Measurements from ENCODE around the gene EEF1AKMT1.
"Not testable (repeated sequence)": the region's sequence is repeated elsewhere in the genome, so short reads cannot be mapped to it uniquely, and the experiment has no call there.

EEF1AKMT1 gene

GRCh38 chr13:20776751-20777150 is 3.0 kb upstream of the EEF1AKMT1 start:
- H3K9ac ChIP-seq (ENCODE audit: low read depth, low read length): no peak overlapping the region
- no peak overlapping the region for H3K27ac ChIP-seq (ENCODE audit: low read depth, low read length)
- H3K4me1 ChIP-seq (ENCODE audit: control insufficient read depth, insufficient read depth, low read length): peaks cover 7% of the 10 kb centered on the region; the same call in 1 of the 2 replicates
- no peaks in the 10 kb centered on the region for H3K27me3 ChIP-seq (ENCODE audit: control insufficient read depth, insufficient read depth, low read length)
- no peaks in the 10 kb centered on the region for H3K9me3 ChIP-seq (ENCODE audit: control insufficient read depth, insufficient read depth, low read length)
- H3K36me3 ChIP-seq (ENCODE audit: control insufficient read depth, insufficient read depth, low read length): peaks cover 8% of the 10 kb centered on the region; the same call in 1 of the 2 replicates
- H3K4me3 ChIP-seq (ENCODE audit: low read depth, low read length): no peak overlapping the region

DNA sequence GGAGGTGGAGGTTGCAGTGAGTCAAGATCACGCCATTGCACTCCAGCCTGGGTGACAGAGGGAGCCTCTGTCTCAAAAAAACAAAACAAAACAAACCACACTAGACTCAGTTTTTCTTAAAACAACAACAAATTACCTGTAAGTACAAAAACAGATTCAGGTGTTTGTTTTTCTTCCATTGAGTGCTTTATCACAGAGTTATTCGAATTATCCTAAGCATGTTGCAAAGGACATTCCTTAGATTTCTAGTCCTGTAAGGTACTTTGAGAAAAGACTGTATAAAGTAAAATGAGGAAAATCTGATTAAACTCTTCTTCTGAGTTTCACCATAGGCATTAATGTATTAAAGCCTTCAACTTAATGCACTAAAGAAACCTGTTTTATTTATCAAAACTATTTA is 2.2 kb upstream of the EEF1AKMT1 start:
- H3K27me3 ChIP-seq (ENCODE audit: control insufficient read depth, insufficient read depth, low read length): no peaks in the 10 kb centered on the region
- no peaks in the 10 kb centered on the region for H3K36me3 ChIP-seq (ENCODE audit: control insufficient read depth, insufficient read depth, low read length)
- no peak overlapping the region for H3K9ac ChIP-seq (ENCODE audit: low read depth, low read length)
- no peak overlapping the region for H3K4me3 ChIP-seq (ENCODE audit: low read depth, low read length)
- H3K9me3 ChIP-seq (ENCODE audit: control insufficient read depth, insufficient read depth, low read length): no peaks in the 10 kb centered on the region
- no peak overlapping the region for H3K27ac ChIP-seq (ENCODE audit: low read depth, low read length)
- H3K4me1 ChIP-seq (ENCODE audit: control insufficient read depth, insufficient read depth, low read length): peaks cover 7% of the 10 kb centered on the region; the same call in 1 of the 2 replicates

DNA sequence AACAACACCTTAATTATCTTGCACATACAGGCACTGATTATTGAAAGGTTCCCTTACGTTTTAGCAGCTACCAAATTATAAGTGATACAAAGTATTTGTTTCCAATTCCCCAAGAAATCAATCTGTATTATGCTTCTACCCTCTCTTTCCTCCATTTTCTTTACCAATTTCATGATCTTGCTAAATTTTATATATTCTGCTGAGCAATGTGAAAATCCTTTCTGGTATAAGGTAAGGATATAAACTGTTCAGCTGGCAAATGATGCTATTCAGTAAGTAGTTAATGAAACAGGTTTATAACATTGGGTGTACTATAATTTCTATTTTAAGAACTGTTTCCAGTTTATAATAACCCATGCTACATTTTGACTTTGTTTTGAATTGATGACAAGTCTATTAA is 985 bp upstream of the EEF1AKMT1 start:
- H3K4me1 ChIP-seq (ENCODE audit: control insufficient read depth, insufficient read depth, low read length): peaks cover 7% of the 10 kb centered on the region; the same call in 1 of the 2 replicates
- peaks cover 4% of the 10 kb centered on the region; the same call in 1 of the 2 replicates for H3K36me3 ChIP-seq (ENCODE audit: control insufficient read depth, insufficient read depth, low read length)
- no peaks in the 10 kb centered on the region for H3K27me3 ChIP-seq (ENCODE audit: control insufficient read depth, insufficient read depth, low read length)
- no peak overlapping the region for H3K4me3 ChIP-seq (ENCODE audit: low read depth, low read length)
- H3K9ac ChIP-seq (ENCODE audit: low read depth, low read length): no peak overlapping the region
- no peaks in the 10 kb centered on the region for H3K9me3 ChIP-seq (ENCODE audit: control insufficient read depth, insufficient read depth, low read length)
- no peak overlapping the region for H3K27ac ChIP-seq (ENCODE audit: low read depth, low read length)

- H3K36me3 ChIP-seq (ENCODE audit: control insufficient read depth, insufficient read depth, low read length): peaks cover 4% of the 10 kb centered on the region; the same call in 1 of the 2 replicates
- H3K9ac ChIP-seq (ENCODE audit: low read depth, low read length): peak overlapping the region; percentile 84; the same call in 1 of the 2 replicates
- H3K9me3 ChIP-seq (ENCODE audit: control insufficient read depth, insufficient read depth, low read length): no peaks in the 10 kb centered on the region
- no peaks in the 10 kb centered on the region for H3K27me3 ChIP-seq (ENCODE audit: control insufficient read depth, insufficient read depth, low read length)
- H3K27ac ChIP-seq (ENCODE audit: low read depth, low read length): no peak overlapping the region
- peaks cover 7% of the 10 kb centered on the region; the same call in 1 of the 2 replicates for H3K4me1 ChIP-seq (ENCODE audit: control insufficient read depth, insufficient read depth, low read length)
- H3K4me3 ChIP-seq (ENCODE audit: low read depth, low read length): peak overlapping the region; percentile 75
These were observed 1.2 kb downstream of the EEF1AKMT1 start for GRCh38 chr13:20772401-20773131.

DNA sequence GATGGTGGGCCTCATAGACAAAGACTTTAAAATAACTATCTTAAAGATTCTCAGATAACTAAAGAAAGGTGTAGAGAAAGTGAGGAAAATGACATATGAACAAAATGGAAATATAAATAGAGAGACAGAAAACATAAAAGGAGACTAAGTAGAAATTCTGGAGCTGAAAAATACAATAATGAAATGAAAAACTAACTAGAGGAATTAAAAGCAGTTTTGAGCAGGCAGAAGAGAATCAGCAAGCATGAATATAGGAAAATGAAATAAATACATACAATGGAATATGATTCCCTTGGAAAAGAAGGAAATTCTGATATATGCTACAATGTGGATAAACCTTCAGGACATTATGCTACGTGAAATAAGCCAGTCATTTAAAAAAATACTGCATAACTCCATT is 3.9 kb downstream of the EEF1AKMT1 start:
- Histone ChIP-seq H3K9ac (ENCODE audit: low read depth, low read length) (no peak overlapping the region), H3K27ac (ENCODE audit: low read depth, low read length) (no peak overlapping the region), H3K4me3 (ENCODE audit: low read depth, low read length) (no peak overlapping the region), H3K27me3 (ENCODE audit: control insufficient read depth, insufficient read depth, low read length) (no peaks in the 10 kb centered on the region), H3K4me1 (ENCODE audit: control insufficient read depth, insufficient read depth, low read length) (peaks cover 7% of the 10 kb centered on the region; the same call in 1 of the 2 replicates), H3K9me3 (ENCODE audit: control insufficient read depth, insufficient read depth, low read length) (no peaks in the 10 kb centered on the region), H3K36me3 (ENCODE audit: control insufficient read depth, insufficient read depth, low read length) (peaks cover 4% of the 10 kb centered on the region; the same call in 1 of the 2 replicates)

DNA sequence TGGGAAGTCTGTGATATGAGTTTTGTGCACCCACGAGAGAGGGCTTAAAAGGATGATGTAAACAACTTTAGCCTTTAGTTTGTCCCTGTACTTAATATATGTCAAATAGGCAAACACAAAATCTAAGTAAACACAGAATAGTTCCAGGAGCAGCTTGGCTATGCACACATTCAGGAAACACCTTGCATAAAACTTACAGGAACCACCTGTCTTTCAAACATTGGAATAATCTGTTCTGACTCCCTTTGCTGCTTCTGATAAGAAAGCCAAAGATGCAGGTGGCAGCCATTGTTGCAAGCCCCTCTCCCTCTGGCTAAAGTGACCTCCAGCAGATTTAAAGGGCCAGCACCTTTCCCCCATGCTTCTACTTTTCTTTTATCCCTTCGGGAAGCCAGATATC is 4.7 kb downstream of the EEF1AKMT1 start:
- Histone ChIP-seq H3K27me3 (ENCODE audit: control insufficient read depth, insufficient read depth, low read length) (no peaks in the 10 kb centered on the region), H3K4me3 (ENCODE audit: low read depth, low read length) (no peak overlapping the region), H3K4me1 (ENCODE audit: control insufficient read depth, insufficient read depth, low read length) (peaks cover 7% of the 10 kb centered on the region; the same call in 1 of the 2 replicates), H3K9me3 (ENCODE audit: control insufficient read depth, insufficient read depth, low read length) (no peaks in the 10 kb centered on the region), H3K9ac (ENCODE audit: low read depth, low read length) (no peak overlapping the region), H3K36me3 (ENCODE audit: control insufficient read depth, insufficient read depth, low read length) (peaks cover 4% of the 10 kb centered on the region; the same call in 1 of the 2 replicates), H3K27ac (ENCODE audit: low read depth, low read length) (no peak overlapping the region)

DNA sequence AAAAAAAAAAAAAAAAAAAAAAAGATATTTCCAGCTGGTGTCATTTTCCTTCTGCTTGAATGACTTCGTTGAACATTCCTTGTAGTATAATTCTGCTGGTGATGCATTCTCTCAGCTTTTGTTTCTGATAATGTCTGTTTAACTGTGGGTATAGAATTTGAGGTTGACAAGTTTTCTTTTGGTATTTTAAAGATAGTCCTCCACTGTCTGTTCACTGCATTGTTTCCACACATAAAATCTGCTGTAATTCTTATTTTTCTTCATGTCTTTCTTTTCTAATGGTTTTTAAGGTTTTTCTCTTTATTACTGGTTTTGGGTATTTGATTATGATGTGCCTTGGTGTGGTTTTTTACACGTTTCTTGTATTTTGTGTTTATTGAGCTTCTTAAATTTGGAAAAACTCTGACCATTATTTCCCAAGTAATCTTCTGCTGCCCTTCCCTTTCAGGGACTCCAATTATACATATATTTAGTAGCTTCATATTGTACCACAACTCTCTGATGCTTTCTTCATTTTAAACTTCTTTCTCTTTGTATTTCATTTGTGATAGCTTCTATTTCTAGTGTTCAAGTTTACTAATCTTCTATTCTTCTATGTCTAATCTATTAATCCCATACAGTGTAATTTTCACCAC is 6.3 kb downstream of the EEF1AKMT1 start:
- Histone ChIP-seq H3K4me1 (ENCODE audit: control insufficient read depth, insufficient read depth, low read length) (peaks cover 2% of the 10 kb centered on the region; the same call in 1 of the 2 replicates), H3K4me3 (ENCODE audit: low read depth, low read length) (no peak overlapping the region), H3K27ac (ENCODE audit: low read depth, low read length) (no peak overlapping the region), H3K27me3 (ENCODE audit: control insufficient read depth, insufficient read depth, low read length) (no peaks in the 10 kb centered on the region), H3K36me3 (ENCODE audit: control insufficient read depth, insufficient read depth, low read length) (peaks cover 4% of the 10 kb centered on the region; the same call in 1 of the 2 replicates), H3K9ac (ENCODE audit: low read depth, low read length) (no peak overlapping the region), H3K9me3 (ENCODE audit: control insufficient read depth, insufficient read depth, low read length) (no peaks in the 10 kb centered on the region)

DNA sequence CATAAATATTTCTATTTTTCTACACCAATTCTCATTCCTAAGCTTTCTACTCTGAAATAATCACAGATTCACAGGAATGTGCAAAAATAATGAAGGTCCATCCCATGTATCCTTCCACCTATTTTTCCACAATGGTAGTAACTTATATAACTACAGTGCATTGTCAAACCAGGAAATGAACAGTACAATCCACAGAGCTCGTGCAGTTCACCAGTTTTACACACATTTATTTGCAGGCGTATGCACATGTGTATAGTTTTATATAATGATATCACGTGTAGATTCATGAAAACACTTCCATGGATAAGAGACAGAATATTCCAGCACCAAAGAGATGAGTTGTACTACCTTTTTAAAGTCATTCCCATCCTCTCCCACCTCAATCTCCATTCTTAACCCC is 12.9 kb downstream of the EEF1AKMT1 start:
- no peak overlapping the region for H3K4me3 ChIP-seq (ENCODE audit: low read depth, low read length)
- no peak overlapping the region for H3K27ac ChIP-seq (ENCODE audit: low read depth, low read length)
- H3K4me1 ChIP-seq (ENCODE audit: control insufficient read depth, insufficient read depth, low read length): peaks cover 6% of the 10 kb centered on the region; the same call in 1 of the 2 replicates
- no peaks in the 10 kb centered on the region for H3K36me3 ChIP-seq (ENCODE audit: control insufficient read depth, insufficient read depth, low read length)
- H3K9ac ChIP-seq (ENCODE audit: low read depth, low read length): no peak overlapping the region
- no peaks in the 10 kb centered on the region for H3K27me3 ChIP-seq (ENCODE audit: control insufficient read depth, insufficient read depth, low read length)
- 0 out of 2 replicates have a peak, but pooled peaks cover 3% of the 10 kb centered on the region for H3K9me3 ChIP-seq (ENCODE audit: control insufficient read depth, insufficient read depth, low read length)

GRCh38 chr13:20754009-20754408 is 19.8 kb downstream of the EEF1AKMT1 start:
- Histone ChIP-seq H3K36me3 (ENCODE audit: control insufficient read depth, insufficient read depth, low read length) (no peaks in the 10 kb centered on the region), H3K9me3 (ENCODE audit: control insufficient read depth, insufficient read depth, low read length) (peaks cover 7% of the 10 kb centered on the region; the same call in 1 of the 2 replicates), H3K4me1 (ENCODE audit: control insufficient read depth, insufficient read depth, low read length) (peaks cover 6% of the 10 kb centered on the region; the same call in 1 of the 2 replicates), H3K27me3 (ENCODE audit: control insufficient read depth, insufficient read depth, low read length) (no peaks in the 10 kb centered on the region), H3K9ac (ENCODE audit: low read depth, low read length) (no peak overlapping the region), H3K4me3 (ENCODE audit: low read depth, low read length) (no peak overlapping the region), H3K27ac (ENCODE audit: low read depth, low read length) (no peak overlapping the region)

DNA sequence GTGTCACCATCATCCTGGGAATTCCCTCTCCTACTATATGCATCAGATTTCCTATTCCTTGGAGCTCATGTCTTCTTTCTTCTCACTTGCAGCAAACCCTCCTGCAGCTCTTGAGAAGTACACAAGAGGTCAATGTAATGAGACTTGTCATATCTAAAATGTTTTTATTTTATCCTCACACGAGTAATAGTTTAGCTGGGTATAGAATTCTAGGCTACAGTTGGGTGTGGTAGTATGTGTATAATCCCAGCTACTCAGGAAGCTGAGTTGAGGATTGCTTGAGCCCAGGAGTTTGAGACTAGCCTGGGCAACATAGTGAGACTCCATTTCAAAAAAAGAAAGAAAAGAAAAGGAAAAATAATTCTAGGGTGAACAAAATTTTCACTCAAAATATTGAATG is 24.4 kb downstream of the EEF1AKMT1 start:
- H3K4me1 ChIP-seq (ENCODE audit: control insufficient read depth, insufficient read depth, low read length): no peaks in the 10 kb centered on the region

GRCh38 chr13:20743830-20744404 is 29.8 kb downstream of the EEF1AKMT1 start:
- not testable (repeated sequence) for H3K27me3 ChIP-seq (ENCODE audit: control insufficient read depth, insufficient read depth, low read length); H3K27ac ChIP-seq (ENCODE audit: low read depth, low read length); H3K4me3 ChIP-seq (ENCODE audit: low read depth, low read length); H3K36me3 ChIP-seq (ENCODE audit: control insufficient read depth, insufficient read depth, low read length); H3K4me1 ChIP-seq (ENCODE audit: control insufficient read depth, insufficient read depth, low read length); H3K9me3 ChIP-seq (ENCODE audit: control insufficient read depth, insufficient read depth, low read length); H3K9ac ChIP-seq (ENCODE audit: low read depth, low read length)

More for the DNA sequence above, 24.4 kb downstream of the EEF1AKMT1 start:
- Histone ChIP-seq H3K27me3 (ENCODE audit: control insufficient read depth, insufficient read depth, low read length) (no peaks in the 10 kb centered on the region), H3K9me3 (ENCODE audit: control insufficient read depth, insufficient read depth, low read length) (no peaks in the 10 kb centered on the region; the same call in 1 of the 2 replicates), H3K36me3 (ENCODE audit: control insufficient read depth, insufficient read depth, low read length) (no peaks in the 10 kb centered on the region), H3K4me3 (ENCODE audit: low read depth, low read length) (no peak overlapping the region), H3K27ac (ENCODE audit: low read depth, low read length) (no peak overlapping the region), H3K9ac (ENCODE audit: low read depth, low read length) (no peak overlapping the region)

Measured in HUES48 (cell line).